ENCODE results near the gene BORCS8.
"Not testable (repeated sequence)": the region's sequence is repeated elsewhere in the genome, so short reads cannot be mapped to it uniquely, and the experiment has no call there.

BORCS8 gene

GRCh38 chr19:19179548-19180441 is 12.2 kb downstream of the BORCS8 start:
- DNase-seq (ENCODE audit: low spot score) = no peak

GRCh38 chr19:19176950-19177349 is 15.0 kb downstream of the BORCS8 start:
- DNase-seq (ENCODE audit: low spot score) = no peak

- DNase-seq (ENCODE audit: low spot score) = not testable (repeated sequence)
These were observed 18.7 kb downstream of the BORCS8 start for GRCh38 chr19:19173243-19173642.

- DNase-seq (ENCODE audit: low spot score) = no peak
These were observed 20.0 kb downstream of the BORCS8 start for GRCh38 chr19:19171821-19172532.

- DNase-seq (ENCODE audit: low spot score) = no peak
These were observed 20.9 kb downstream of the BORCS8 start for GRCh38 chr19:19170873-19171672.

GRCh38 chr19:19170053-19170872 is 21.7 kb downstream of the BORCS8 start, which contains the start of gene MEF2B:
MEF2B (minus strand) TSS chr19:19170263; CDS start chr19:19150735, 19,528 bp downstream.
- DNase-seq (ENCODE audit: low spot score) = peak; percentile 80

GRCh38 chr19:19169236-19170052 is 22.5 kb downstream of the BORCS8 start:
- no peak for DNase-seq (ENCODE audit: low spot score)

- no peak for DNase-seq (ENCODE audit: low spot score)
These were observed 24.3 kb downstream of the BORCS8 start for GRCh38 chr19:19167612-19168011.

- DNase-seq (ENCODE audit: low spot score) = no peak
These were observed 26.6 kb downstream of the BORCS8 start for GRCh38 chr19:19165396-19165795.

GRCh38 chr19:19162495-19162894 is 29.5 kb downstream of the BORCS8 start:
- DNase-seq (ENCODE audit: low spot score) = no peak

- DNase-seq (ENCODE audit: low spot score) = no peak
These were observed 31.4 kb downstream of the BORCS8 start for GRCh38 chr19:19160461-19161035.

GRCh38 chr19:19159534-19159933 is 32.4 kb downstream of the BORCS8 start:
- no peak for DNase-seq (ENCODE audit: low spot score)

GRCh38 chr19:19157808-19158207 is 34.1 kb downstream of the BORCS8 start:
- DNase-seq (ENCODE audit: low spot score) = no peak

- no peak for DNase-seq (ENCODE audit: low spot score)
These were observed 36.3 kb downstream of the BORCS8 start for GRCh38 chr19:19155495-19156219.

GRCh38 chr19:19154768-19155494 is 37.0 kb downstream of the BORCS8 start:
- DNase-seq (ENCODE audit: low spot score) = no peak

- no peak for DNase-seq (ENCODE audit: low spot score)
These were observed 39.1 kb downstream of the BORCS8 start for GRCh38 chr19:19152668-19153384.

- DNase-seq (ENCODE audit: low spot score) = no peak
These were observed 40.5 kb downstream of the BORCS8 start for GRCh38 chr19:19151418-19151817.

GRCh38 chr19:19149435-19149834 is 42.5 kb downstream of the BORCS8 start:
- DNase-seq (ENCODE audit: low spot score) = no peak
